ENCODE data around the gene SP3. TPM values are rescaled to one million over a fixed set of nuclear protein-coding genes. Genes with fewer than 3 reads are reported as not detected.

The SP3 gene
- 204 TPM for total RNA-seq

DNA sequence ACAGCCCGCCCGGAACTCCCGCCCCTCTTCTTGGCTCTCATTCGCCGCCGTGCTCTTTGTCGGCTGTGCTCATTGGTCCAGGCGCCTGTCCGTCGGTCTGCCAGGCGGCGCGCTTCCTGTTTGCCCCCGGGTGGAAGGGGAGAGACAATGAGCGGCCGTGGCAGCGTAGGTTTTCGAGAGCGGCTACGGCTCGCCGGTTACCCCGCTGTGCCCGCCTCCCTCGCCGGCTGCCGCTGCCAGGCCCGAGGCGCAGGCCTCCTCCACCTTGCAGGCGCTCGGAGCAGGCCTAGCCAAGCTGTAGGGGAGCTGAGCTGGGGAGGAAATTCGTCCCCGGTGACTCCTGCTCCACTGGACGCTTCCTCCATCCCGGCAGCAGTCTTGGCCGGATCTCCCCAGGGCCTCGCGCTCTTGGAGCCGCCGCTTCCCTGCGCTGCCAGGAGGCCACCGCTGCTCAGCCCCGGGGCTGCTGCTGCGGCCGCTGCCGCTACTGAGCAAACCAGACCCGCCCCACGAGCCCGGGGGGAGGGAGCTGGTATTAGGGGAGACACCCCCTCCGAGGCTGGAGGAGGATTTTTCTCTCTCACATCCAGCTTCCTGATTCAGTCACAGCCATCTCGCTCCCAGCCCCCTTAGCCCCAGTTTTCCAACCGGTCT, at the start of gene SP3:
Gene SP3 (minus strand): TSS at position 2 of the 654 bp plus-strand sequence. CDS start 202 bp downstream, outside the sequence.

All from parietal lobe (tissue), 1 donor.